Parathyroid adenoma (tissue), 2 donors: ENCODE results near the gene ANKLE2.
"Not testable (repeated sequence)": the region's sequence is repeated elsewhere in the genome, so short reads cannot be mapped to it uniquely, and the experiment has no call there.

Source experiments
- H2AFZ ChIP-seq: fragments of 300-600 bp; sonication (generic); one replicate; pipeline ENCODE4 v1.7.0; 2017; ENCODE audit warnings: antibody characterized with exemption, mild to moderate bottlenecking
- H3K27ac ChIP-seq: fragments of 300-600 bp; sonication (generic); one replicate; pipeline ENCODE4 v1.7.0; 2017
- H3K27me3 ChIP-seq: fragments of 300-600 bp; sonication (generic); one replicate; pipeline ENCODE4 v1.7.0; 2017; ENCODE audit warnings: low read length; ENCODE audit not compliant: control insufficient read depth, insufficient read depth
- H3K36me3 ChIP-seq: fragments of 300-600 bp; sonication (generic); one replicate; pipeline ENCODE4 v1.7.0; 2017; ENCODE audit warnings: low read length; ENCODE audit not compliant: control insufficient read depth, insufficient read depth
- H3K4me1 ChIP-seq: fragments of 300-600 bp; sonication (generic); one replicate; pipeline ENCODE4 v1.7.0; 2017; ENCODE audit warnings: control low read depth
- H3K4me2 ChIP-seq: fragments of 300-600 bp; sonication (generic); one replicate; pipeline ENCODE4 v1.7.0; 2017; ENCODE audit warnings: low read length
- H3K4me3 ChIP-seq: fragments of 300-600 bp; sonication (generic); one replicate; pipeline ENCODE4 v1.7.0; 2017; ENCODE audit warnings: low read depth, low read length
- H3K79me2 ChIP-seq: fragments of 300-600 bp; sonication (generic); one replicate; pipeline ENCODE4 v1.7.0; 2017; ENCODE audit warnings: control low read depth
- H3K9ac ChIP-seq: fragments of 300-600 bp; sonication (generic); one replicate; pipeline ENCODE4 v1.7.0; 2017; ENCODE audit warnings: mild to moderate bottlenecking
- H3K9me3 ChIP-seq: fragments of 300-600 bp; sonication (generic); one replicate; pipeline ENCODE4 v1.7.0; 2017; ENCODE audit warnings: low read length; ENCODE audit not compliant: control insufficient read depth
- CTCF ChIP-seq: fragments of 300-600 bp; sonication (generic); IDR thresholded peaks from one replicate; pipeline ENCODE4 v1.7.0; 2017; ENCODE audit warnings: antibody characterized with exemption, mild to moderate bottlenecking
- donor health status: primary hyperparathyroidism.

The ANKLE2 gene

GRCh38 chr12:132779781-132780353, 18.2 kb upstream of the ANKLE2 start:
- H2AFZ ChIP-seq = no peak overlapping the region
- no peaks in the 10 kb centered on the region for H3K36me3 ChIP-seq
- H3K27me3 ChIP-seq = no peaks in the 10 kb centered on the region
- H3K9me3 ChIP-seq = no peaks in the 10 kb centered on the region
- no peak overlapping the region for H3K4me3 ChIP-seq
- no peak overlapping the region for H3K9ac ChIP-seq
- no peak overlapping the region for H3K27ac ChIP-seq
- no peaks in the 10 kb centered on the region for H3K4me1 ChIP-seq
- no peak overlapping the region for H3K4me2 ChIP-seq
- no peak for TF ChIP-seq CTCF
- no peaks in the 10 kb centered on the region for H3K79me2 ChIP-seq

GRCh38 chr12:132777614-132778013, 16.0 kb upstream of the ANKLE2 start:
- Histone ChIP-seq H3K9ac (no peak overlapping the region), H3K27me3 (no peaks in the 10 kb centered on the region), H3K79me2 (no peaks in the 10 kb centered on the region), H2AFZ (no peak overlapping the region), H3K9me3 (no peaks in the 10 kb centered on the region), H3K36me3 (no peaks in the 10 kb centered on the region), H3K4me3 (no peak overlapping the region), H3K27ac (no peak overlapping the region), H3K4me1 (no peaks in the 10 kb centered on the region), H3K4me2 (no peak overlapping the region)
- TF ChIP-seq CTCF = no peak

- no peaks in the 10 kb centered on the region for H3K27me3 ChIP-seq
- no peak overlapping the region for H3K27ac ChIP-seq
- H3K4me3 ChIP-seq = no peak overlapping the region
- no peak overlapping the region for H3K9ac ChIP-seq
- no peaks in the 10 kb centered on the region for H3K9me3 ChIP-seq
- no peak overlapping the region for H3K4me2 ChIP-seq
- H2AFZ ChIP-seq = no peak overlapping the region
- no peaks in the 10 kb centered on the region for H3K36me3 ChIP-seq
- no peaks in the 10 kb centered on the region for H3K4me1 ChIP-seq
- TF ChIP-seq CTCF = no peak
- H3K79me2 ChIP-seq = no peaks in the 10 kb centered on the region
Observed at GRCh38 chr12:132776816-132777568, 15.4 kb upstream of the ANKLE2 start.

- not testable (repeated sequence) for H2AFZ ChIP-seq, H3K36me3 ChIP-seq, H3K4me3 ChIP-seq, H3K9ac ChIP-seq, H3K27me3 ChIP-seq, H3K4me1 ChIP-seq, H3K79me2 ChIP-seq, H3K9me3 ChIP-seq, H3K27ac ChIP-seq, H3K4me2 ChIP-seq
Observed at GRCh38 chr12:132776230-132776625, 14.6 kb upstream of the ANKLE2 start.

GRCh38 chr12:132775502-132776229, 14.0 kb upstream of the ANKLE2 start:
- Histone ChIP-seq H3K4me2 (no peak overlapping the region), H3K27ac (no peak overlapping the region), H3K79me2 (no peaks in the 10 kb centered on the region), H3K4me3 (no peak overlapping the region), H3K9ac (no peak overlapping the region), H3K4me1 (no peaks in the 10 kb centered on the region), H3K9me3 (no peaks in the 10 kb centered on the region), H3K27me3 (no peaks in the 10 kb centered on the region), H3K36me3 (no peaks in the 10 kb centered on the region), H2AFZ (no peak overlapping the region)
- TF ChIP-seq CTCF = no peak
